ENCODE data around the gene IGHMBP2.
A peak's percentile ranks its signal among the peaks of the same experiment; 100 is the strongest.

IGHMBP2 gene

DNA sequence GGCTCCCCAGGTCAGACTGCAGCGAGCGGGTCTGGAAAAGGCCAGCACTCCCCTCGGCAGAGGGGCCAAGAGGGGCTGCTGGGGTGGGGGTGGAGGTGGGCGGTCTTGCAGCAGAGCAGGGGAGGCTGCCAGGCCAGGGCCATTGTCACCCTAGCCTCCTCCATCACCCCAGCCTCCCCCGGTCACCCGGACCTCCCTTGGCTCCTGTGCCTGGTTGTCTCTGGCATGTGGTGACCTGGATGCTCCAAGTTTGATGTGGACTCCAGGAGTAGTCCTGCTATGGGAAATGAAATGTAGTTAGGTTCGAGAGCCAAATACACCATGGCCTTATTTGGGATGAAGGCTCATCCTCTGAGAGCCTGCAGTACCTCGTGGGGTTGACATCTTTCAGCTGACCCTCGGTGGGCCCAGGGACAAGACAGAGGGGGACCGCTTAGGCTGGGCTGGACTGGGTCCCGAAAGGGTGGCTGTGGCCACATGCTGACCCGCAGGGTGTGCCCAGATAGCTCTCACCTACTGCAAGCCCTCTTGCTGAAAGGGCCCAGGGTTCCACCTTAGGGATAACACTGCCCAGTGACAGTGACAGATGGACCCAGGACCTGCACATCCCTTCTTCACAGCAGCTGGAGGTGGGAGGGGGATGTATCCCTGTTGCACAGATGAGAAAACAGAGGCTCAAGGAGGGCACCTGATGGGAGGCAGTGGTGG is 53.0 kb downstream of the IGHMBP2 start:
- Histone ChIP-seq H2BK120ac (ENCODE audit: low read depth, low read length) (no peak overlapping the region), H2BK12ac (ENCODE audit: low read length in 2 of 2) (no peak overlapping the region), H2BK15ac (ENCODE audit: low read depth, poor library complexity, severe bottlenecking) (no peak overlapping the region), H4K91ac (ENCODE audit: low read length) (no peak overlapping the region), H3K4me1 (ENCODE audit: control insufficient read depth, insufficient read depth, low read depth, low read length) (peaks cover 5% of the 10 kb centered on the region), H2AFZ (ENCODE audit: low read depth, low read length) (no peak overlapping the region), H3K4me2 (ENCODE audit: low read length, poor library complexity, severe bottlenecking) (no peak overlapping the region), H3K4me3 (ENCODE audit: insufficient read depth in 1 of 2, low read depth in 1 of 2, low read length in 2 of 2) (no peak overlapping the region), H3K23ac (ENCODE audit: low read length in 2 of 2) (no peak overlapping the region), H3K36me3 (ENCODE audit: control insufficient read depth in 1 of 2, insufficient read depth in 2 of 2, low read depth in 1 of 2, low read length in 2 of 2) (no peaks in the 10 kb centered on the region), H3K18ac (ENCODE audit: low read depth in 1 of 2, low read length in 2 of 2) (no peak overlapping the region), H3K4ac (ENCODE audit: low read depth in 1 of 2, low read length in 2 of 2) (no peak overlapping the region), H3K14ac (ENCODE audit: low read length in 2 of 2) (no peak overlapping the region), H3K9me3 (ENCODE audit: control insufficient read depth, low read length) (no peaks in the 10 kb centered on the region), H2AK5ac (ENCODE audit: low read length, severe bottlenecking) (no peak overlapping the region), H3K9ac (ENCODE audit: low read length) (no peak overlapping the region), H2BK5ac (ENCODE audit: low read depth, low read length, poor library complexity, severe bottlenecking) (no peak overlapping the region), H3K27ac (ENCODE audit: low read length, poor library complexity, severe bottlenecking) (no peak overlapping the region), H4K8ac (ENCODE audit: low read length) (no peak overlapping the region), H3K79me1 (replicated peaks; ENCODE audit: low read length, poor library complexity, severe bottlenecking) (no peaks in the 10 kb centered on the region), H3K27me3 (ENCODE audit: control insufficient read depth in 1 of 2, insufficient read depth in 1 of 2, low read length in 2 of 2) (peaks cover 11 to 16% of the 10 kb centered on the region in 2 experiments)
- WGBS = 94% methylated on average over 9 of the region's 12 CpGs
- DNase-seq = no peak

DNA sequence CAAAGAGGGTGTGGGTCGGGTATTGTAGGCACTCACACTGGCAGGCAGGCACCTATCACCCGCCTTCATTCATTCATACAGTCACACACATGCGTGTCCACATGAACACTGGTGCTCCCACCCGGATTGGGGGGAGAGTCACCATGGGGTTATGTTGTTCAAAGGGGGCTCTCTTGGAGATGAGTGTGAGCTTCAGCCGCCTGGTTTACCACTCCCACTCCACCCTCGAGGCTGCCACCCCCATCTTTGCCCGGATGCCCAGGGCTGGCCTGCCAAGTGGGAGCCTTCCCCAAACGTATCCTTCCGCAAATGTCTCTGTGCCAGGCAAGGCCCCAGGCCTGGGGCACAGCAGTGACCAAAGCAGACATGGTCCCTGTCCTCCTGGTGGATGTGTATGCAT is 54.5 kb downstream of the IGHMBP2 start:
- no peak overlapping the region for H3K23ac ChIP-seq (ENCODE audit: low read length in 2 of 2)
- no peak overlapping the region for H3K4ac ChIP-seq (ENCODE audit: low read depth in 1 of 2, low read length in 2 of 2)
- no peak overlapping the region for H4K91ac ChIP-seq (ENCODE audit: low read length)
- H3K36me3 ChIP-seq (ENCODE audit: control insufficient read depth in 1 of 2, insufficient read depth in 2 of 2, low read depth in 1 of 2, low read length in 2 of 2) = no peaks in the 10 kb centered on the region
- H2BK15ac ChIP-seq (ENCODE audit: low read depth, poor library complexity, severe bottlenecking) = no peak overlapping the region
- no peak overlapping the region for H2BK120ac ChIP-seq (ENCODE audit: low read depth, low read length)
- peaks cover 5% of the 10 kb centered on the region for H3K4me1 ChIP-seq (ENCODE audit: control insufficient read depth, insufficient read depth, low read depth, low read length)
- no peak overlapping the region for H3K4me2 ChIP-seq (ENCODE audit: low read length, poor library complexity, severe bottlenecking)
- 82% methylated on average over 7 of the region's 9 CpGs for WGBS
- H3K9ac ChIP-seq (ENCODE audit: low read length) = no peak overlapping the region
- H2AFZ ChIP-seq (ENCODE audit: low read depth, low read length) = no peak overlapping the region
- no peak overlapping the region for H2BK5ac ChIP-seq (ENCODE audit: low read depth, low read length, poor library complexity, severe bottlenecking)
- H2BK12ac ChIP-seq (ENCODE audit: low read length in 2 of 2) = no peak overlapping the region
- H3K79me1 ChIP-seq (replicated peaks; ENCODE audit: low read length, poor library complexity, severe bottlenecking) = no peaks in the 10 kb centered on the region
- no peak overlapping the region for H3K27ac ChIP-seq (ENCODE audit: low read length, poor library complexity, severe bottlenecking)
- no peak overlapping the region for H3K18ac ChIP-seq (ENCODE audit: low read depth in 1 of 2, low read length in 2 of 2)
- H3K14ac ChIP-seq (ENCODE audit: low read length in 2 of 2) = no peak overlapping the region
- no peak for DNase-seq
- no peak overlapping the region for H4K8ac ChIP-seq (ENCODE audit: low read length)
- no peak overlapping the region for H3K4me3 ChIP-seq (ENCODE audit: insufficient read depth in 1 of 2, low read depth in 1 of 2, low read length in 2 of 2)
- no peak overlapping the region for H2AK5ac ChIP-seq (ENCODE audit: low read length, severe bottlenecking)
- H3K27me3 ChIP-seq (ENCODE audit: control insufficient read depth in 1 of 2, insufficient read depth in 1 of 2, low read length in 2 of 2) = peaks cover 11 to 16% of the 10 kb centered on the region in 2 experiments
- no peaks in the 10 kb centered on the region for H3K9me3 ChIP-seq (ENCODE audit: control insufficient read depth, low read length)

DNA sequence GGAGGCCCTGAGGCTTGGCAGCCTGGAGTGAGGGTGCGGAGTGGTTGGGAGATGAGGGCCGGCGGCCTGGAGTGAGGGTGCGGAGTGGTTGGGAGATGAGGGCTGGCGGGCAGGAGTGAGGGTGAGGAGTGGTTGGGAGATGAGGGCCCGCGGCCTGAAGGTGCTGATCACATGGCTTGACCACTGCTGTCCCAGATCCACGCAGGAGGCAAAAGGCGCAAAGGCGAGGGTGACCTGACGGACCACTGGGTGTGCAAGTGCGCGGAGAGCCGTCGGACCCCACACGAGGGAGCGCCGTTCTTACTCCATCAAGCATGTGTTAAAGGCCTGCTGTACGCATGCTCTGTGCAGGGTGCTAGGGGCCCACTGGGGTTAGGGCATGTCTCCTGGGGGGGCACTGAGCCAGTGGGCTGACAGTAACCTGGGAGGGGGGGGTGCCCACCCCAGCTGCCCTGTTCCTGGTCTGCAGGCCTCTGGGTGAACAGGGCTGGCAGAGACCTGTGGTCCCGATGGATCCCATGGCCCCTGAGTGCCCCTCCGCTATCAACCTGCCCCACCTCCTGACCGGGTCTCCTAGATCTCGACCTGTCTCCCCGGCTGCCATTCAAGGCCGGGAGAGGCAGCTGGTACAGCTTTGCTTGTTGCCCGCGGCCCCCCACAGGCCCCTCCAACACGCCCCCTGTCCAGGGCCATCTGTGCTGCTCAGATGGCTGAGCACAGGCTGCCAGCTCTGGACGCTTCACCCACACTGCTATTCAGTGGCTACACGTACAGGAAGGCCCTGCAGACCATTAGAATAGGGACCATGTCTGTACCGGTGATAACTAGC is 56.0 kb downstream of the IGHMBP2 start:
- H3K4me2 ChIP-seq (ENCODE audit: low read length, poor library complexity, severe bottlenecking) = no peak overlapping the region
- no peak overlapping the region for H3K4ac ChIP-seq (ENCODE audit: low read depth in 1 of 2, low read length in 2 of 2)
- H3K27me3 ChIP-seq (ENCODE audit: control insufficient read depth in 1 of 2, insufficient read depth in 1 of 2, low read length in 2 of 2) = peaks cover 11 to 27% of the 10 kb centered on the region in 2 experiments
- no peak overlapping the region for H3K18ac ChIP-seq (ENCODE audit: low read depth in 1 of 2, low read length in 2 of 2)
- no peak for DNase-seq
- no peak overlapping the region for H3K9ac ChIP-seq (ENCODE audit: low read length)
- H3K4me1 ChIP-seq (ENCODE audit: control insufficient read depth, insufficient read depth, low read depth, low read length) = peaks cover 5% of the 10 kb centered on the region
- H3K27ac ChIP-seq (ENCODE audit: low read length, poor library complexity, severe bottlenecking) = no peak overlapping the region
- H3K4me3 ChIP-seq (ENCODE audit: insufficient read depth in 1 of 2, low read depth in 1 of 2, low read length in 2 of 2) = no peak overlapping the region
- no peaks in the 10 kb centered on the region for H3K9me3 ChIP-seq (ENCODE audit: control insufficient read depth, low read length)
- H2AK5ac ChIP-seq (ENCODE audit: low read length, severe bottlenecking) = no peak overlapping the region
- no peak overlapping the region for H4K91ac ChIP-seq (ENCODE audit: low read length)
- H2BK12ac ChIP-seq (ENCODE audit: low read length in 2 of 2) = no peak overlapping the region
- no peak overlapping the region for H4K8ac ChIP-seq (ENCODE audit: low read length)
- H2BK15ac ChIP-seq (ENCODE audit: low read depth, poor library complexity, severe bottlenecking) = no peak overlapping the region
- H3K14ac ChIP-seq (ENCODE audit: low read length in 2 of 2) = no peak overlapping the region
- H3K23ac ChIP-seq (ENCODE audit: low read length in 2 of 2) = no peak overlapping the region
- no peak overlapping the region for H2BK5ac ChIP-seq (ENCODE audit: low read depth, low read length, poor library complexity, severe bottlenecking)
- WGBS = 87% methylated on average over 31 of the region's 31 CpGs
- H2AFZ ChIP-seq (ENCODE audit: low read depth, low read length) = no peak overlapping the region
- no peaks in the 10 kb centered on the region for H3K79me1 ChIP-seq (replicated peaks; ENCODE audit: low read length, poor library complexity, severe bottlenecking)
- no peak overlapping the region for H2BK120ac ChIP-seq (ENCODE audit: low read depth, low read length)
- no peaks in the 10 kb centered on the region for H3K36me3 ChIP-seq (ENCODE audit: control insufficient read depth in 1 of 2, insufficient read depth in 2 of 2, low read depth in 1 of 2, low read length in 2 of 2)

DNA sequence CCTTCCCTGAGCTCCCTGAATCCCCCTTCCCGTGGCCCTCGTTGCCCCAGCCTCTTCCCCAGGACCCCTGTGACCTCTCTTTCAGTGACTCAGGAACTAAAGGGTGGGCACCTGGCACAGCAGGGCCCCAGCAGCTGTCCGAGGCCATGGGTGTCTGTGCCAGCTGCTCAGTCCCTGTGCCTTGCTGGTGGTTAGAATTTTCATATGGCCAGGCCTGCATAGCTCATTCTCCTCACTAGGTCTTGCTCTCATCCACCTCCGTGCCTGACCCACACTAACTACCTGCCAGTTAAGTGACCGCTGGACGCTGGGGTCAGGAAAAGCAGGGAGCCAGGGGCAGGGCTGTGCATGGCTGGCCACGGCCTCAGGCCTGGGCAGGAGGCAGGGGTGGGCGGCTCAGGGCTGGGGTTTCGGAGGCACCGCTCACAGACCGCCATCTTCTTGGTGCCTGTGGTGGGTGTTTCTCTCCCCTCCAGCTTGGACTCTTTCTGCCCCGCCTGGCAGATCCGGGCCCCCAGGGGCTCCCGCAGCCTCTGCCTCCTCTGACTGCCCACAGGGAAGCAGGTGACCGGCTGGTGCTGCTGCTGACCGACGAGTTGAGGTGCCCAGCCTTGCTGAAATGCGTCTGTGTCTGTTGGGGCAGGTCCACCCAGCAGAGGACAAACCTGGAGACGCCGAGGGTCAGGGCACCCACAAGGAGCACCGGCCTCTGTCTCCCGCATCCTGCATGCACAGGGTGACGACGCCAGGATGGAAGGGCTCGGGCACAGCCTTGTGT is 56.8 kb downstream of the IGHMBP2 start:
- Histone ChIP-seq H3K23ac (ENCODE audit: low read length in 2 of 2) (no peak overlapping the region), H3K4me1 (ENCODE audit: control insufficient read depth, insufficient read depth, low read depth, low read length) (peaks cover 3% of the 10 kb centered on the region), H3K18ac (ENCODE audit: low read depth in 1 of 2, low read length in 2 of 2) (no peak overlapping the region), H2BK12ac (ENCODE audit: low read length in 2 of 2) (no peak overlapping the region), H3K4ac (ENCODE audit: low read depth in 1 of 2, low read length in 2 of 2) (no peak overlapping the region), H2BK120ac (ENCODE audit: low read depth, low read length) (no peak overlapping the region), H2AFZ (ENCODE audit: low read depth, low read length) (no peak overlapping the region), H3K4me2 (ENCODE audit: low read length, poor library complexity, severe bottlenecking) (no peak overlapping the region), H3K9me3 (ENCODE audit: control insufficient read depth, low read length) (no peaks in the 10 kb centered on the region), H3K9ac (ENCODE audit: low read length) (no peak overlapping the region), H4K8ac (ENCODE audit: low read length) (no peak overlapping the region), H3K36me3 (ENCODE audit: control insufficient read depth in 1 of 2, insufficient read depth in 2 of 2, low read depth in 1 of 2, low read length in 2 of 2) (no peaks in the 10 kb centered on the region), H3K27me3 (ENCODE audit: control insufficient read depth in 1 of 2, insufficient read depth in 1 of 2, low read length in 2 of 2) (peaks cover 11 to 27% of the 10 kb centered on the region in 2 experiments), H4K91ac (ENCODE audit: low read length) (no peak overlapping the region), H3K79me1 (replicated peaks; ENCODE audit: low read length, poor library complexity, severe bottlenecking) (no peaks in the 10 kb centered on the region), H2BK5ac (ENCODE audit: low read depth, low read length, poor library complexity, severe bottlenecking) (no peak overlapping the region), H2BK15ac (ENCODE audit: low read depth, poor library complexity, severe bottlenecking) (no peak overlapping the region), H3K4me3 (ENCODE audit: insufficient read depth in 1 of 2, low read depth in 1 of 2, low read length in 2 of 2) (no peak overlapping the region), H2AK5ac (ENCODE audit: low read length, severe bottlenecking) (no peak overlapping the region), H3K14ac (ENCODE audit: low read length in 2 of 2) (peak overlapping the region in 1 of 2 experiments; percentile 26), H3K27ac (ENCODE audit: low read length, poor library complexity, severe bottlenecking) (no peak overlapping the region)
- DNase-seq = no peak
- WGBS = 89% methylated on average over 25 of the region's 25 CpGs
